NCI-H2029 (cell line): ENCODE measurements around the gene ACACA.
A peak's percentile ranks its signal among the peaks of the same experiment; 100 is the strongest.

ENCODE experiments used
- DNase-seq: peaks from one replicate; lab custom pipeline; 2025; lab: John Stamatoyannopoulos, UW

Gene ACACA

DNA sequence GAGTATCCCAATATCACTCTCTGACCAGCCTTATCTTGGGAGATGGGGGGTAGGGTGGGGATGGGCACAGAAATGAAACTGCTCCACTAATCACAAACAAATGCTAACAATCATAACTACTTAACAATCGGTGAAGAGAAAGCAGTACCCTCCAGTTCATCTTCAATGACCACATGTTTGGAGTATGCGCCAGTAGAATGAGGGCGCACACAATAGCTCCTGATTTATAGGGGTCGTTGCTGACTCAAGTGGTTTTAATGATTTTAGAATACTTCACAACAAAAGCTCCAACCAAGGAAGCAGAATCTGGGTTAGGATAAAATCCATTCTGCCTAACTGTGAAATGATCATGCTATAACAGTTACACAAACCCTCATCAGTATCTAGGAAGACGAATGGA, 273.5 kb downstream of the ACACA start:
- DNase-seq = no peak

DNA sequence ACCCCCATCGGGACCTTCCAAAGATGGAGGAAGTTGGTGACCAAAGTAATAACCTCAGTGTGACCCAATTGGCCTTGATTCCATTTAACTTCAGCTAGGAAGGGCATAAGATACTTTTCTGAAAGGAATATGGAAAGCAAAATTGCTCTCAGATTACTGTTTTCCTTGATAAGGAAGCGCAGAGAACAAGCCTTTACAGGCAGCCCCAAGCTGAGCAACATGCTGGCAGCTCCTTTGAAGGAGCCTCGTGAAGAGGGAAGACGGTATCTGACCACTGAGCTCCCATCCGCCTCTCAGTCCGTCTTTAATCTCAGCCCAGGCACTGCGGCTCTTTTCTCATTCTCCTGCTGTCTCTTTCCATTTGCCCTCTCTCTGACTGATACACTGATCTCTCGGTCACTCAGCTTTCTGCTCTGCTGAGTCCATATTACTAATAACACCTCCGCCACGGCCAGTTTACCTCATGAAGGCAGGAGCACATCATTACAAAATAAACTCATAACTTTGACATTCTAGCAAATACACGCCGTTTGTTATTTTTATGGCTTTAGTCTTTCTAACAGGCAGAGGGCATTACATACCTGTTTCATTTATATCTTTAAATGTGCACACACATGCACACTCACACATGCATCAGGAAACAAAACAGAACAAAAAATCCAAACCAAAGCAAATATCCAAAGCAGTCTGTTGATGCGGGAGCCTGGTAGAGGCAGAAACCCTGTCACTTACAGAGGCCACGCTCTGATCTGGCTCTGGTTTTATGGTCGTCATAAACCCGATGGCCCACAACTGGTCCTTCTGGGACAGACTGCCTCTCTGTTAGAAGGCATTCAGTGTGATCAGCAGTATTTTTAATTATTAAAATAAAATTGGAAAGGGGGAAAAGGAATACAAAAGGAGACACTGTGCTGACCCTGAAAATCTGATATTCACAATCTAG, 274.7 kb downstream of the ACACA start:
- no peak for DNase-seq

DNA sequence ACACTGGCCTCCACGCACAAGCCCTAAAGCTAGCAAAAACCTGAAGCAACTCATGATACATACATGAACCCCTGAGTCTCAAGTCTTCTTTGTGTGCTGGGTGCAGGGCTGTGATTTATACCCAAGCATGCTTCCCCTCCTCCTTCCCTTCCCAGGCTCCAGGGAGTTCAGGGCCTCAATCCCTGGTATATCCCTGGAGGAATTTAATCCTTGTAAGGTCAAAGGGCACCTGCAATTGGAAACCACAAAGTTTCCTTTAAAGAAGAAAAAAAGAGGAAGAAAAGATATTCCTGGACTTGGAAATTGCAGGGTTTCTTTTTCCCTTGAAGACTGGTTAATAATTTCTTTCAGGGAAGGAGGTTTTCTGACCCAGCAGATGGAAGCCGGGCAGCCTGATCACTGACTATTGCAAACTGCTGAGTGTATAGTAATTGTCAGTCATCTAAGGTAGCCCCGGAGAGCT, 275.6 kb downstream of the ACACA start:
- no peak for DNase-seq

DNA sequence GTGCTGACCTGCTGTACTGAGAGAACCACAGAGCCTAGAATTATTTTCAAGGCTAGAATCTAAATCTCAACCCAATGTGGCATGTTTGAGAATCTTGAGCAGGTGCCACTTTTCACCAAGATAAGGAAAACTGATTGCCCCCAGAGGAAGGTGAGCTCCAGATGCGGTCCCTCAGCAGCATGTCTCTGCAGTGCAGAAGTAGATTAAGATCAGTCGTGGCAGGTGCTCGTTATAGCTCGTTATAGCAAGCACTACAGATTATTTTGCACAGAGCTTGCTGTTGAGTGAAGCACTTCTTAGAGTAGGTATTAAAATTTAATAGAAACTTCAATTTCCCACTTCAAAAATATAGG, 281.8 kb downstream of the ACACA start:
- no peak for DNase-seq

DNA sequence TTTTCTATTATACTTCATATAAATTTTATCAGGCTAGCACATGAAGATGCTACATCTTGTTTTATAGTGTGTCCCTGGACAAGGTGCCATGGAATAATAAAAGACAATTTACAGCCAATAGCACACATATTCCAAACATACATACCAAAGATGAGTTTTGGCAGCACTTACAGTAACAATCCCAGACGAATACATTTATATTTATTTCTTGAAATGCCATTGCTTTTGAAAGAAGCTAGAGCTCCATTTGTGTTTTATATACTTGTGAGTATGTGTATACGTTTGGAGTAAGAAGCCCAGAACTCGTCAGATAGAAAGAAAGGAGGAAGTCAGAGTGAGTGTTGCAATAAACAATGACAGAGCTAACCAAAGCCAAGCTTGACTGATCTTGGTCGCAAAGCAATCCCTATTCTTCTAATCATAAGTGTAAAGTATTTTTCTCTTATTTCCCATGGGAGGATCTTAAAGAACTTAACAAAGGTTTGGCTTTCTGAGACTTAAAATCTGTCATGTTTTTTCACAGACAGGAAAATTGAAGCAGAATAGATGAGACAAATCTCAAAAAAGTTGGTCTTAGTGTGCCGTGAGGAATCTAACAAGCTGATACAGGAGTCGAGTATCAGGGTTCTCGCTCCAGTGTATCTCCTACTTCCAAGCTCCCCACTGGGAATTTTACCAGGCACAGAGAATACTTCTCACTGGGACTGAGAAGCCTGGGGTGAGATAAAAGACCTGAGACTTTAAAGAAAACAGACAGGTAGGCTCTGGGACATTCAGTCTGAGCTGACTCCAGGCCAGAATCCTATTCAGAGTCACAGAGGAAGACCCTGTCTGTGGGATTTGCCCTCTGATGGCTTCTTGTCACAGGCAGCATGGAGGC, 282.5 kb downstream of the ACACA start:
- no peak for DNase-seq

DNA sequence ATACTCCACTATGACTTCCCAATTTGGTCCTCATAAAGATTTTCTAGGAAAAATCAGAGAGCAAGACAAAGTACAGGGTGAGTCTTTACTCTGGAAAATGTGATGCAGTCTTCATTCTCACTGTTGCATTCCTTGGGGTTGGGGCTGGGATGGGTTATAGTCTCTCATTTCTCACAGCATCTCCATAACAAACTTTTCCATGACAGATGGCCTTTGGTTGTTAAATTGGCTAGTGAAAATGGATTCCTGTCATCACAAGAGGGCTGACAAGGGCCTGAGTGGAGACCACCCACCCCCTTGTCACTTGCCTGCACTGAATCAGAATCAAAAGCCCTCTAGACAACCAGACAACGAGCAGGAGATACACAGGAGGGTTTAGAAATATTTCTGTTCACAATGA, 283.2 kb downstream of the ACACA start:
- no peak for DNase-seq

DNA sequence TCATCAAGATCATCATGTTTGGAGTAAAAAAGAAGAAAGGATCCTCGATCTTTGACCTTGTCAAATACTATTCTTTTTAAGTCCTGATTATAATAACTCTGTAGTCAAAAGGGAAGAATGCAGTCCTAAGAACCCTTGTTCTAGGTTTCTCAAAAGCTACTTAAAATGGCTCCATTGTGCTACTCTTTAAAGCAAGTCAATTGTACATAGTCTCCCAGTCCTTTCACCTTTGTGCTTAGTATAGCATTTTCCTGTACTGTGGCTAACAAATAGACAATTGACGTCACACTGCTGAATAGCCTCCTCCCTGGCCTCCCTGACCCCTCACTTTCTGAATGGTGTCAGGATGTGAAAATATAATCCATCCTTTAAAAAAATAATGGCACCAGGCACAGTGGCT, 285.0 kb downstream of the ACACA start:
- no peak for DNase-seq

DNA sequence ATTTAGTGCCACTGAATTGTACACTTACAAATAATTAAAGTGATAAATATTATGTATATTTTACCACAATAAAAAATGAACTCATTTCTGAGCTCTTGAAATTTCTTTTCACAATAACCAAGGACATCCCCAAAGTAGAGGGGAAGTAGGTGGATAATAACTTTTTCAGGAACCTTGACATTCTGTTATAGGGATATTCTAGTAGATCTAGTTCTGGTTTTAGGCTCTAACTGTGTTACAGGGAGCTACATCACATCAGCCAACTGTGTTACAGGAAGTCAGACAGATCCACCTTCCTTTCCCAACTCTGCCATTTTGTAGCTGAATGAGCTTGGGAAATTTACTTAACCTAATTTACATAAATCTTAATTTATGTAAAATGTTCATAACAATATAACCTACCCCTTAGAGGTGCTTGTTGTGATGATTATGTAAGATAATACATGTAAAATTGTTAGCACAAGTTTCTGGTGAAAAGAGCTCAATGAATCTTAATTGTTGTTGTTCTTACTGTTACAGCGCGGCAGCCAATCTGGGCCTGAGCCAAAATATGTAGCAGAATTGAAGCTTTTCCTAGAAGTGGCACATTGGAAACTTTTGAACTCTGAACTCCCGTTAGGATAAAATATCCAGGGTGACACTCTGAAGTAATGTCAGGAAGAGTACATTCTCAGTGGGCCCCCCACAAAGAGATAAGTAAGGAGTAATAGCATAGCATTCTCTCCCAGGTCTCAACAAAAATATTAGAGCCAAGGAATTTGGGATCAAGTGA, 288.1 kb downstream of the ACACA start:
- no peak for DNase-seq

DNA sequence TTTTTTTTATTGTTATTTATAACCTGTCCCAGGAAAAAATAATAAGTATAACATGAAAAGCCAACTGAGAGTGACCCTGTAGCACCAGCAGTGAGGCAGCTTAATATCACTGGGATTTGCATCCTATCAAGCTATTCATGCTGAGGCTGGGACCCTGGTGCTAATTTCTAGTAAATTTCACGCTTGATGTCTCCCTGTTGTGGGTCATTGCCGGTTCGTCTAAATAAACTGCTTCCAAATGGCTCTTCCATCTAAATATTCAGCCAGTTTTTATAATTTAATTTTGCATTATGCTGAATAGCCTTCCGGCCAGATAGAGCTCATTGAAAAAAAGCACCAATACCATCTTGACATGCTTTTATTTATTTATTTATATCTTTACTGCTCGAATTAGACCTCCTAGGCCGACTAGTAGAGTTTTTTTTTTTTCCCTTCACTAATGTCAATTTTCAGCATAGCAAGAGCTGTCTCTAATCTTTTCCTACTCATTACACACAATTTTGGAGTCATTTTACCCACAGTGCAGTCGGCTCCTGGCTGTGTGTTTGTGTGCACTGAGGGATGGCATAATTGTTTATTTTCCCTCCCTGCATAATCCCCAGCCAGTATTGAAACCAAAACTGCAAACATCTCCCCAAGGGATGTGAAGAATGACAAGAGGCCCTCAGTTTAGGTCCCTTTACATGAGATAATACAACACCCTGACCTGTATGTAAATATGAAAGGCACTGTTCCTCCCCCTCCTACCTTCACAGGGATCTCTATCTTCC, 289.1 kb downstream of the ACACA start:
- peak; percentile 19 for DNase-seq

DNA sequence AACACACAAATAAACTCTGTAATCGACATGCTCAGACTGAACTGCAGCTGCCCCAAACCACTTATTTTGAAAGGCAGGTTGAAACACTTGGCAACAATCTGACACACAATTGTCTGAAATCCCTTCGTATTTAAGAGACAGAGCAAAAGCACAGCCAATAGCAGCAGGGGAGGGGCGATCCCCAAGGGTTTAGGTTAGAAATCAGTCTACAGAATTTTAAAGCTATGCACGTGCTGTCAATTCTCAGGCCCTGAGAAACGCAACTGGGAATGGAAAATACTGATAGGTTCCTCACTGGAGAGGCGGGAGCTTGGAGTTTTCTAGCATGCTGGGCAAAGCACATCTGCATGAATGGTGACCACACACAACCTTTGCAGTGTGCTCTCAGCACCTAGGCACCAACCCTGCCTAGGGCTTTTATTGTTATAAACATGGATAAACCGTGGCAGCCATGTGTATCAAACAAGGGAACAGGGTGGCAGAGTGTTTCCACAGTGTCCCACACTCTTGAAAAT, 289.9 kb downstream of the ACACA start:
- DNase-seq = no peak

DNA sequence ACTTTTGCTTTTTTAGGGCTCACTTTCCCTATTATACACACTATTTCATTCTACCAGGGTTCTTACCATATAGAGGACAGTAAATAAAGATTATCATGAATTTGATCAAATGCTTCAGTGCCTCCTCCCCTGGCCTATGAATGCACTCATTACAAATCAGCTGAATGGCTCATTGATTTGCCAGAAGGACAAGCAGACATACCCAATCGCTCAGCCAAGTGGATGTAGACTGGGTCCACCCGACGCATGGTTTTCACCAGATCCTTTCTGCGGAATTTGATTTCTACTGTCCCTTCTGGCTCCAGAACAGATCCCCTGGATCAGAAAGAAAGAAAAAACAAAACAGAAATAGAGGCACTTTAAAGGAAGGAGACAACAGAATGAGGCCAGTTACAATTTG, 295.3 kb downstream of the ACACA start:
- no peak for DNase-seq

DNA sequence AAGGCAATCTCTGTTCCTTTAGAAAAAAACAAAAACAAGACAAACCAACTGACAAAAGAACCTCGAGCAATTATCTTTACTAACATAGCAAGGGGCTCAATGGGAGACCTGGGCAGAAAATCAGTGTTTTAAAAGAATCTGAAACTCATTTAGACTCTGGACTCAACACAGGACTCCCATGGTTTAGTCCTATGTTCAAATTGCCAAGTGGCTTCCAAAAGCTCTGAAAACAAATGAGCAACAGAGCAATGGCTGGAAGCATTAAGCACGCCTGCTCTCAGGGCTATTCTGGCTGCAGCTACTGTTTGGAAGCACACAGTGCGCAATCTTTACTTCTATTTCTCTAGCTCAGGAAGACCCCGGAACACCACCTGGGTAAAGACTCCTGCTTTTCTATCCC, 295.9 kb downstream of the ACACA start:
- DNase-seq = no peak

DNA sequence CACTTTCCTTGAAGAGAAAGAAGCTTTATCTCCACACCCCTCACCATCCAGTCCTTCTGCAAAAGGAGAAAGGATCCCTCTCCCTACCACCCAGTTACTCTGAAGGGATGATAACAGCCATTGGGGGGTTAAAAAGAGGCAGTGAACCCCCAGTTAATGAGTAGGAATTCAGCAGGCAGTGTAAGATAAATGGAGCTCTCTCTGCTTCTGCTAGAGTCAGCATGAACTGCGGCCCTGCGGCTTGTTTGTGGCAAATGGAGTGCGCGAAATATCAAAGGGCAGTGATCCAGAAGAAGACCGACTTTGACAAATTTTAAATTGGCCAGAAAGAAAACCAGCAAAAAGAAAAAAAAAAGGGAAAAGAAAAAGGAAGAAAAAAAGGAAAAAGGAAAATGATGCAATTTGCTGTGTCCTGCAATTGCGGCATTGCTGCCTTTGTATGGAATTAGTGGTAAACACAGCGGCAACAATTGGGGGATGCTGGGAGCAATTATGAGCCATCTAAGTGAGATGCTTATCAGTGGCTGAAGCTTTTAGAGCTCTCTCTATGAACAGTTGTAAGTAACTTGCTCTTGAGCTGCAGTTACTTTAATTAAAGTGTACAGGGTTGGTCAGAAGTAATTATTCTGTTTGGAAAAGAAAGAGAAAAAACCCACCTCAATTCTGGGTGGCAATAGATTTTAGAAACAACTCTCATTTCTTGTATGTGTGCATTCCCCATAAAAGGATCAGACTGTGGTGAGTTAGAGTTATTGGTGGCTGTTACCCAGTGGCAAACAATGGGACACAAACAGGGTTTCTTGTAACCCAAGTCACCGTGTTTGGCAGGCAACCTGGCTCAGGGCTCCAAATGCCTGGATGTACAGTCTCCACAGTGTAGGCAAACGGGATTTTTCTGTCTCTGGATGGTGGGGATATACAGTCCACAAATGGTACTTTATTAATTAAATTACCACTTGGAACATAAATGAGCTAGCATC, 296.6 kb downstream of the ACACA start:
- DNase-seq = no peak

DNA sequence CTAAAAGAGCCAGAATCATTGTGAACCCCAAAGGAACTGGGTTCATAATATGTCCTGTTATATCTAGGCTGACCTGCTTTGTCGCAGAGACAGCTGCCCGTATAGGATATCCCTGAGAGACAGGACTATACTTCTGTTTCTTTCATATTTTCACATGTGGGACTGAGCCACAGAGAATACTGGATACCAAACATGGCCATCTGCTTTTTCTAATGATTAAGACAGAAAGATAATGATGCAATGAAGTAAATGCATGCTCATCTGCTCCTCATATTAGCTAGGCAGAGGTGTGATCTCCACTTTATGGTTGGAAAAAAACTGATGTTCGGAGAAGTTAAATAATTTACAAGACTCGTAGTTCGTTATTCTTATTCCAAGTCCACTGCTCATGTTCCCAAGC, 297.5 kb downstream of the ACACA start:
- no peak for DNase-seq

DNA sequence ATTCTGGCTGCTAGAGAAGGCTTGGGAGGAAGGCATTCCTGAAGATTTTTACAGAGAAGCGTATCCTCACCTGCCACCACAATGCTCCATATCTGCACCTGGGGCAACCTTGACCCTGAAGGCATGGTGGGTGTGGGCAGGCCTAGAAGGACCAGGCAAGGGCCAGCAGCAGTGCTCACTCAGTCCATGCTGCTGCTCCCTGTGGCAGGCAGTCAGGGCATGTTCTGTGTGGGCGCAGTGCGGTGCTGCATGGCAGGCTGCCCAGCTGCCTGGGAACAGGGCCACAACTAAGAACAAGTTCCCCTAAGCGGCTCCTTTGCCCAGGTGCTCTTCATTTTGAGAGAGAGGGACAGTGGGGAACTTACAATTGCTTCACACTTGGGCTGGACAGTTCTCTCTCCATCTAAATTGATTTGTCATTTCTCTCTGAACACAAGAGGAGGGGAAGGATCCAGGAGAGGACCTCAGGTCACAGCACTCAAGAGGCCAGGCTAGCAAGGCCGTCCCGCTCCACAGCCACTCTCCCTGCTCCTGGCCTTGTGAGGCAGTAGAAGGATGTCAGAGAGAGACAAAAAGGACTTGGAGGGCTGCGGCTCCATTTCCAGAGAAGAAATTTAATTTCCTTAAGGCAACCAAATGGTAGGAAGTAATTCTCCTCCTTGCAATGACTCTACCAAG, 299.1 kb downstream of the ACACA start:
- no peak for DNase-seq

DNA sequence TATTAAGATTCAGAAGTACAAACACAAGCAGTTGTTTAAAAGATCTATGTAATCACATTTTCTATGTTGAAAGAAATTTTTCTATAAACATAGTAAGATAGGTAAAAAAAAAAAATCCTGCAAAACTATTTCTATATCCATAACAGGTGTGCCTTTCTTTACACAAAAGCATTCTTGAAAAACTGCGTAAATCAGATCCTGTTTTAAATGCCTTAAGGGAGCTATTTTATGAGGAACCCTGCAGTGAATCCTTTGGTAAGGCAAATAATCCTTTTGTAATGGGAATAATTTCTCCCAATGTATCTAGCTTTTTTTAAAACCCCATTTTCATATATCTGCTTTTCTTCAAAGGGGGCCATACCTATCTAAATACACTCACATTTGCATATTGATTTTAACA, 300.6 kb downstream of the ACACA start:
- no peak for DNase-seq

DNA sequence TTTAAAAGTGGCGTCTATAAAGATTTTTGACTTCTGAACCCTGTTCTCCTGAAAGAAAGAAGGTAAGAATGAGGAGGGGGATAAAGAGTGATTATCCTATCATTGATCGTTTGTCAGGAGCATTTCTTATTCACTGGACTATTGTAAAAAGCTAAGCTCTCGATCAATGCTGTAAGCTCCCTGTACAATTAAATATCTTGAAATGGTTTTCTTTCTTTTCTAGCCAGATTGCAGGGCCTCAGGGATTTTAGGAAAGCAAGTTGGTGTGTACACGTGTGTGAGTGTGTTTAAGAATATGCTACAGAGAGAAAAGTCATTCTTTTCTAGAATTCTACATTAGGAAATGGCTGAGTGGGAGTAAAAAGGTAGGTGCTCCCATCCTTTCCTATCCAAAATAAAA, 303.4 kb downstream of the ACACA start:
- DNase-seq = no peak

DNA sequence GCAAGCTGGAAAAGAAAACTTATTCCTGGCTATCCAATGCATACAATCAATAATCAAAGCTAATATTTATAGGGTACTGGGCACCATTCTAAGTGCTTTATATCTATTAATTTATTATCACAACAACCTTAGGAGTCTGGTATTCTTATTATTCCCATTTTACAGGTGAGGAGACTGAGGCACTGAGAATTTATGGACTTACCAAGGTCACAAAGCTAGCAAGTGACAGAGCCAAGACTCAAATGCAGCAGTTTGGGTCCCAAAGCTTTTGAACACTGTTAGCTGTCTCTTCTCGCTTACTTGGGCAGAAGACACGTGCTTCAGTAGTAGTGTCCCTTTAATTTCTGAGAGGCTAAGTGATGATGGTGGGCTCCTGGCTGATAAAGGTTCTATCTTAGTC, 305.3 kb downstream of the ACACA start:
- DNase-seq = no peak

DNA sequence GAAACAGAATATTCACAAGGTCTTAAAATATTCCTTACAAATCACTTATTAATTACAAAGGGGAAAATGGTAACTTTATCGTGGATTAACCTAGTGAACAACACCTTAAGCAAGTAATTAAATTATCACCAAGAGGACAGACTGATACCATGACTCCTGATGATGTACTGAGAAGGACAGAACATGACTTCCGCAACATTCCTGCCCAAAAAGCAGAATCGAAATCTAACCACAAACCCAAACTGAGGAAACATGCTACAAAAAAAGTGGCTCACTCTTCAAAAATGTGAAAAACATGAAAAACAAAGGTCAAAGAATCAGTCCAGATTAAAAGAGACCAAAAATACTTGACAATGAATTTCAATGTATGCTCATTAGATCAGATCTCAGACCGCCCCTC, 306.4 kb downstream of the ACACA start:
- no peak for DNase-seq
